ENCODE results near the gene ANKRD66.

Gene ANKRD66

GRCh38 chr6:46720401-46720800, 26.3 kb upstream of the ANKRD66 start:
- no peak for TF ChIP-seq CTCF (IDR thresholded peaks at IDR 0.05; ENCODE audit: control extremely low read depth, extremely low read depth, low read depth, missing control alignments)
- POLR2A ChIA-PET: no interaction called here
- CTCF ChIA-PET: no interaction called here
- no peak for DNase-seq (ENCODE audit: extremely low spot score)

GRCh38 chr6:46729787-46730326, 16.9 kb upstream of the ANKRD66 start:
- DNase-seq (ENCODE audit: extremely low spot score): no peak
- no peak for TF ChIP-seq CTCF (IDR thresholded peaks at IDR 0.05; ENCODE audit: control extremely low read depth, extremely low read depth, low read depth, missing control alignments)
- POLR2A ChIA-PET: no interaction called here
- CTCF ChIA-PET: interaction anchor here (1.0 to 1.8 kb wide), 2 partner anchors 13 to 16 kb away, joined by 4 to 6 read pairs; no protein-coding TSS in a partner anchor

GRCh38 chr6:46730921-46731461, 15.7 kb upstream of the ANKRD66 start:
- TF ChIP-seq CTCF (IDR thresholded peaks at IDR 0.05; ENCODE audit: control extremely low read depth, extremely low read depth, low read depth, missing control alignments): no peak
- CTCF ChIA-PET: interaction anchor here (1.8 kb wide), 1 partner anchor 12 kb away, joined by 6 read pairs; no protein-coding TSS in a partner anchor
- DNase-seq (ENCODE audit: extremely low spot score): no peak
- POLR2A ChIA-PET: no interaction called here

- ChIA-PET CTCF (interaction anchor here (0.6 to 1.0 kb wide), 3 partner anchors 8 to 643 kb away, joined by 3 read pairs; no protein-coding TSS in a partner anchor), POLR2A (no interaction called here)
- no peak for TF ChIP-seq CTCF (IDR thresholded peaks at IDR 0.05; ENCODE audit: control extremely low read depth, extremely low read depth, low read depth, missing control alignments)
- DNase-seq (ENCODE audit: extremely low spot score): no peak
These were observed 13.4 kb upstream of the ANKRD66 start for GRCh38 chr6:46733341-46733801.

- POLR2A ChIA-PET: no interaction called here
- no peak for TF ChIP-seq CTCF (IDR thresholded peaks at IDR 0.05; ENCODE audit: control extremely low read depth, extremely low read depth, low read depth, missing control alignments)
- no peak for DNase-seq (ENCODE audit: extremely low spot score)
- CTCF ChIA-PET: no interaction called here
These were observed 11.6 kb upstream of the ANKRD66 start, which contains the start of gene PLA2G7 for GRCh38 chr6:46734867-46735719. PLA2G7 (minus strand) TSS chr6:46735375; CDS start chr6:46722891, 12,484 bp downstream.

- POLR2A ChIA-PET: no interaction called here
- CTCF ChIA-PET: no interaction called here
These were observed 11.1 kb upstream of the ANKRD66 start for GRCh38 chr6:46735720-46736031.

More at GRCh38 chr6:46735720-46736031, 11.1 kb upstream of the ANKRD66 start:
- TF ChIP-seq CTCF (IDR thresholded peaks at IDR 0.05; ENCODE audit: control extremely low read depth, extremely low read depth, low read depth, missing control alignments): no peak
- DNase-seq (ENCODE audit: extremely low spot score): no peak
